ENCODE measurements around the gene ASPG.

The ASPG gene

GRCh38 chr14:104107101-104107581, 21.6 kb downstream of the ASPG start:
- no peak for DNase-seq

GRCh38 chr14:104107611-104108569, 22.4 kb downstream of the ASPG start:
- no peak for DNase-seq

GRCh38 chr14:104108570-104109541, 23.4 kb downstream of the ASPG start:
- DNase-seq, result no peak

- DNase-seq, result no peak
Measured at GRCh38 chr14:104109731-104110361, 24.3 kb downstream of the ASPG start.

- DNase-seq, result no peak
Measured at GRCh38 chr14:104110491-104111209, 25.1 kb downstream of the ASPG start.

- no peak for DNase-seq
Measured at GRCh38 chr14:104111301-104112112, 26.0 kb downstream of the ASPG start.

GRCh38 chr14:104112113-104112505, 26.6 kb downstream of the ASPG start:
- DNase-seq, result no peak

GRCh38 chr14:104112609-104113571, 27.4 kb downstream of the ASPG start:
- DNase-seq, result no peak

- DNase-seq, result no peak
Measured at GRCh38 chr14:104113631-104114420, 28.3 kb downstream of the ASPG start.

GRCh38 chr14:104114421-104115130, 29.1 kb downstream of the ASPG start:
- no peak for DNase-seq

- DNase-seq, result no peak
Measured at GRCh38 chr14:104115131-104115600, 29.7 kb downstream of the ASPG start.

GRCh38 chr14:104115691-104116287, 30.3 kb downstream of the ASPG start:
- DNase-seq, result no peak

GRCh38 chr14:104116288-104116755, 30.8 kb downstream of the ASPG start:
- no peak for DNase-seq

GRCh38 chr14:104116756-104117340, 31.3 kb downstream of the ASPG start:
- DNase-seq, result no peak

GRCh38 chr14:104117341-104118005, 32.0 kb downstream of the ASPG start:
- DNase-seq, result no peak

- no peak for DNase-seq
Measured at GRCh38 chr14:104118006-104118844, 32.7 kb downstream of the ASPG start.

All from hippocampal formation (tissue), 2 donors.